Right cardiac atrium (tissue), 5 donors: ENCODE data around the gene SBSN. TPM values are rescaled to one million over a fixed set of nuclear protein-coding genes. Genes with fewer than 3 reads are reported as not detected.

Source experiments
- ATAC-seq, 2 donors: fragments of 200-7000 bp; cut with Tn5 transposase; one replicate each; pipeline versions ENCODE4 v1.8.0 to v1.9.1; 2020; ENCODE audit warnings: moderate library complexity in 2 of 2, mild to moderate bottlenecking in 1 of 2
- DNase-seq, 3 donors: peaks; one replicate each; pipeline ENCODE4 v3.0.0-alpha.2; 2020
- H3K27ac ChIP-seq: one replicate; pipeline ENCODE4 v1.5.1; 2013; ENCODE audit warnings: mild to moderate bottlenecking, low read length, control low read depth, moderate library complexity
- H3K27me3 ChIP-seq: one replicate; pipeline ENCODE4 v1.6.1; 2013; ENCODE audit not compliant: control insufficient read depth, insufficient read depth
- H3K4me1 ChIP-seq: one replicate; pipeline ENCODE4 v1.6.1; 2013; ENCODE audit warnings: low read length; ENCODE audit not compliant: control insufficient read depth, insufficient read depth
- H3K4me3 ChIP-seq: one replicate; pipeline ENCODE4 v1.5.1; 2013; ENCODE audit warnings: low read length, control low read depth
- H3K9me3 ChIP-seq: one replicate; pipeline ENCODE4 v1.6.1; 2013; ENCODE audit warnings: low read length; ENCODE audit not compliant: control insufficient read depth
- WGBS: extraction: QIAGEN DNeasy Blood & Tissue Kit; methylation state at CpG from one replicate; pipeline ENCODE4 v1.1.7; 2013; 5-methylcytosine and 5-hydroxymethylcytosine counted together
- intact Hi-C, 4 donors: fragments of 100-400 bp; cut with DNase I; formaldehyde crosslinking; loops; one replicate each; pipeline versions ENCODE4 v1.11.0 to v1.14.0; 2022 to 2023
- polyA plus RNA-seq: library from polyadenylated mRNA; stranded (reverse); fragments of 200-250 nt; gene quantifications from one replicate; pipeline ENCODE4 v1.2.3, GENCODE V29; 2013
- total RNA-seq, 4 donors: library from RNA; stranded (reverse); fragmentation: NEBNext Ultra II Directional; extraction: Animal tissue kit (Norgen Biotek cat#: 25700); gene quantifications; one replicate each; pipeline ENCODE4 v1.2.1, GENCODE V29; 2021
- donor health status: healthy with polysubstance abuse.
- donor health status: DM: no; HTN: yes; CAD: no.
- donor health status: DM: no; HTN: no; CAD: no.
- donor health status: DM: no; HTN: yes; CAD: no; lungs with severe emphysema.
- donor health status: DM: yes; HTN: yes; CAD: no.

The SBSN gene
- total and polyA plus RNA-seq, 5 donors, result not detected

DNA sequence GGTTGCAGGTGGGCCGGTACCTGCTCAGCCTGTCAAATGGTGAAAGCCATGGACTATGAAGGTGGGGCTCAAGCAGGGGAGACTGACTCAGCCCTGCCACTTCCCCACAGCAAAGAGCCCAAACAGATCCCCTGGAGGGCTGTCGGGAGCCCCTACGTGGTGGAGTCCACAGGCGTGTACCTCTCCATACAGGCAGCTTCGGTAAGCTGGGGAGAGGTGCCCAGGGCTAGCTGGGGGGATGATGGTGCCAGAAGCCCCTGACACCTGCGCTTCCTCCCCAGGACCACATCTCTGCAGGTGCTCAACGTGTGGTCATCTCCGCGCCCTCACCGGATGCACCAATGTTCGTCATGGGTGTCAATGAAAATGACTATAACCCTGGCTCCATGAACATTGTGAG lies 14.1 kb upstream of the SBSN start:
- intact Hi-C loops, result no loop called here
- ATAC-seq, result no peak

DNA sequence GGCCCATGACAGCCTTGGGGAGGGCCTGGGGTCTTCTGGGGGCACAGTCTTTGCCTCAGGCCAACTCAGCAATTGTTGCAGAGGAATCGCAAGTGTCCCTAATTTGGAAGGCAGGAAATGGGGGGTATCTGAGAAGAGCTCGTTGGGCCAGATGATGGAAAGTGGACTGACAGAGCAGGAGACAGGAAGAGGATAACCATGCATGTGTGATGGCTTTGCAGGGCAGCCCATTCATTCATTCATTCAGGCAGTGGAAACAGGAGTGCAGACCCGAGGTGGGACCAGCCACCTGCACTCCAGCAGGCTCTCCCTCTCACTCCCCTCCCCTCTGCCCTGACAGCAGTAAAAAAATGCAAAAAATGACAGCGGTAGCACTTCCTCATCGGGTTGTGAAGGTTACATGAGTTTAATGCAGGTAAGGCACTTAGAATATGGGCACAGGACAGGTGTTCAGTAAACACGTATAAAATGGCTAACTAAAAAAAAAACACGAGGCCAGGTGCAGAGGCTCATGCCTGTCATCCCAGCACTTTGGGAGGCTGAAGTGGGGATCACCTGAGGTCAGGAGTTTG lies 12.3 kb upstream of the SBSN start:
- intact Hi-C loops, result no loop called here
- no peak for DNase-seq
- H3K27ac ChIP-seq, result no peak overlapping the region
- no peaks in the 10 kb centered on the region for H3K9me3 ChIP-seq
- WGBS, result 75% methylated on average over 7 of the region's 7 CpGs
- H3K4me1 ChIP-seq, result no peaks in the 10 kb centered on the region
- no peaks in the 10 kb centered on the region for H3K27me3 ChIP-seq
- no peak for ATAC-seq
- no peak overlapping the region for H3K4me3 ChIP-seq

More for the DNA sequence above, 14.1 kb upstream of the SBSN start:
- Histone ChIP-seq H3K27ac (no peak overlapping the region), H3K4me3 (no peak overlapping the region), H3K27me3 (no peaks in the 10 kb centered on the region), H3K9me3 (no peaks in the 10 kb centered on the region), H3K4me1 (peaks cover 7% of the 10 kb centered on the region)
- WGBS, result 91% methylated on average over 11 of the region's 11 CpGs
- DNase-seq, result no peak

DNA sequence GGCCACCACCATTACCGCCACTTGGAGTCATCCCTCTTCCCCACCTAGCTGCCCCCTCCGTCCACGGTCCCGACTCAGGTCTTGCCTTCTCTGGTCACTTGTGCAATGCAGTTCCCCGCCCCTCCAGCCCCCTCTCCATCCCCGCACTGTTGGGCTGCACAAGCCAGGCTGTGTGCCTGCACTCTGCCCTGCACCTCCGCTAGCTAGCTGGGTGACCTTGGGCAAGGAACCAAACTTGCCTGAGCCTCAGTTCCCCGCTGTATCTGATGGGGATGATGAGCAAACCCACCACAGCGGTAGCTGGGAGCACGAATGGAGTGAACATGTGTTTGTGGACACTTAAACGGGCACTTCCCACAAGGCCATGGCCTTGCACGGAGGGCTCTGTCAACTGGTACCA lies 11.7 kb upstream of the SBSN start:
- H3K27me3 ChIP-seq, result no peaks in the 10 kb centered on the region
- DNase-seq (no peak), ATAC-seq (no peak)
- no peaks in the 10 kb centered on the region for H3K4me1 ChIP-seq
- H3K4me3 ChIP-seq, result no peak overlapping the region
- 90% methylated on average over 12 of the region's 12 CpGs for WGBS
- intact Hi-C loops, result no loop called here
- H3K27ac ChIP-seq, result no peak overlapping the region
- H3K9me3 ChIP-seq, result no peaks in the 10 kb centered on the region

DNA sequence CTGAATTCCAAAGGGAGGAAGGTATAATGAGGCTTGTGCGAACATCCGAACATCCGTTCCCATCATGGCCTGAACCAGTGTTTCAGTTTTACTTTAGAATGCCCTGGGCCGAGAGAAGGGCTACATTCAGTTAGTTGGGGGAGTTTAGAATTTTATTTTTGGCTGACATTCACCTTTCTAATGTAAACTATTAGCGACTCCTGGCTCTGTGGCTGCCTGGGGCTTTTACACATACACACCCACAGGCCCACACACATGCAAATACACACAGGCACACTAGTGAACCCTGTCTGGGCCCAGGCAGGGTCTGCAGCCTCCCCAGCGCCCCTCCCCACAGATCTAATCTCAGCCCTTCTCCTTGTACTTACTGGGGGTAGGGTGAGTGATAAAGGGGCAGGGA lies 11.2 kb upstream of the SBSN start:
- 83% methylated on average over 6 of the region's 6 CpGs for WGBS
- no peak for DNase-seq
- intact Hi-C loops, result no loop called here
- H3K4me1 ChIP-seq, result no peaks in the 10 kb centered on the region
- H3K9me3 ChIP-seq, result no peaks in the 10 kb centered on the region
- no peak for ATAC-seq
- no peak overlapping the region for H3K27ac ChIP-seq
- H3K27me3 ChIP-seq, result no peaks in the 10 kb centered on the region
- H3K4me3 ChIP-seq, result no peak overlapping the region

DNA sequence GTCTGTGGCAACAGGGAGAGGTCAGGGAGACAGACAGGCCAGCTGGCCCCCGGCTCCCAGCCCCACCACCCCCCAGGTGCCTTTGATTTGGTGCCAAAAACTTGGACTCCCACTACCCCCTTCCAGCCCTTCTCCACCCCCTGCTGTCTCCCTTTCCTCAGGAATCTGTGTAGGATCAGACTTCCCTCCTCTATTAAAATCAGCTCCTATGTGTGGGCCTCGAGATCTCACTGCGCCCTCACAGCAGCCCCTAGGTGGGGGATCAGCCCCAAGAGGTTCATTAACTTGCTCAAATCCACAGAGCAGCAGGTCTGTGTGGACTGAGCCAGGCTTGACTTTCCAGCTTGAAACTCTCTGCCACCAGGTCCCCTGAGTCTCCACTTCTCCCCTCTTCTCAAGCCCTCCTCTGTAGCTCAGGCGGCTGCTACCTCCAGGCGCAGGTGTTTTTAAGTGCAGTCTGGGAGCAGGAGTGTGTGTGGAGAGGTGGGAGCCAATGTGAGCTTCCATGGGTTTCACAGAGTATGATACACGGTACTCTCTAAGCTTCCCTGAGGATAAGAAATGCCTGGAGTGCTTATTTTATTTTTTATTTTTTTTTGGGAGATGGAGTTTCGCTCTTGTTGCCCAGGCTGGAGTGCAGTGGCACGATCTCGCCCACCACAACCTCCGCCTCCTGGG lies 6.8 kb upstream of the SBSN start:
- Histone ChIP-seq H3K27ac (no peak overlapping the region), H3K9me3 (no peaks in the 10 kb centered on the region), H3K27me3 (no peaks in the 10 kb centered on the region), H3K4me1 (no peaks in the 10 kb centered on the region), H3K4me3 (no peak overlapping the region)
- intact Hi-C loops, result no loop called here
- DNase-seq (no peak), ATAC-seq (no peak)
- WGBS, result 62% methylated on average over 10 of the region's 10 CpGs

DNA sequence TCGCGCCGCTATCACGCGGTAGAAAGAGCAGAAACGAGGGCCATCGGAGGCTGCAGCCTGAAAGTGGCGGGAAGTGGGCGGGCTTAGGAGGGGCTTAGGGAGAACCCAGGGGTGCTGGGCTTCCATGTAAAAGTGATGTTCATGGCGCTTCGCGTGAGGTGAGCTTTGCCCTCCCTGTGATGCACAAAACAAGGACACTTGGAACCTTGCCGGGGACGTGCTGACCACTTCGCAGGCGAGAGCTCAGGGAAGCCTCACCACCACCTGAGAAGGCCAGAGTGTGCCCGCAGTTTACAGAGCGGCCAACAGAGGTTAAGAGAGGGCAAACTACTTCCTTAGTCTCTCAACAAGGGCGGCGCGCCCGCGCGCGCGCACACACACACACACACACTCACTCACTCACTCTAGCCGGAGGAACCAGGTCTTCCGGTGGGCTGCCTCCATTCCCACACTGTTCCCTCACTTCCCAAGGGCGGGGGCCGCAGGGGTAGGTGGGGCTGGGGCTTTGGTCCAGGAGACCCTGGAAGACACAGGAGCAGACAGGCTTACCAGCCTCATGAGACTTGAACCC lies 5.8 kb upstream of the SBSN start:
- ATAC-seq (peak; percentile 35 to 53), DNase-seq (peak in 2 of 3 donors; percentile 68 to 78)
- H3K9me3 ChIP-seq, result no peaks in the 10 kb centered on the region
- intact Hi-C loops, result no loop called here
- H3K27me3 ChIP-seq, result no peaks in the 10 kb centered on the region
- 2% methylated on average over 30 of the region's 30 CpGs for WGBS
- no peaks in the 10 kb centered on the region for H3K4me1 ChIP-seq
- no peak overlapping the region for H3K4me3 ChIP-seq
- H3K27ac ChIP-seq, result no peak overlapping the region

DNA sequence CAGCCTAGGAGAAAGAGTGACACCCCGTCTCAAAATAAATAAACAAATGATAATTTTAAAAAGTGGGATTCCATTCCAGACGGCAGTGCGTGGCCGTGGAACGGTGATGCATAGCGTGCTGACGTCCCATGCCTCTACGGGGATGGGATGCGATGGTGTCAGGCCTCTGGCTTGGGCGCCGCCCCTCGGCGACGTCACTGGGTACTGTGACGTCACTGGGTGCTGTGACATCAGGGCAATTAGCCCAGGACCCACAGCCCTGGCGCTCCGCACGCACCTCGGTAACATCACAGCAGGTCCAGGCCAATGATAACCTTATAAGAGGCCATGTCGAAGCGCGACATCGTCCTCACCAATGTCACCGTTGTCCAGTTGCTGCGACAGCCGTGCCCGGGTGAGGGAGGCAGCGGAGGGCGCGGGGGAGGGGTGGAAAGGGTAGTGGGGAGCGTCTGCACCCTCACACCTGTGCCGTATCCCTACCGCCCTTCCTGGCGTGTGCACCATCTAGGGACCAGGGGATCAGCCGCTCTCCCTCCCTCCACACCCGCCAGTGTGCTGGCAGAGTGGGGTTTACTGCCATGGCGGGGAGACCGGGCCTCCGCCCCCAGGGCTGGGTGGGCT lies 5.2 kb upstream of the SBSN start, which contains the start of gene GAPDHS:
Gene GAPDHS, plus strand, starts transcription at position 256 of the 621 bp plus-strand sequence. Its CDS starts 72 bp downstream, at position 328.
- Histone ChIP-seq H3K27ac (no peak within 1 kb of the TSS), H3K9me3 (no peaks in the 10 kb centered on the region), H3K4me1 (no peaks in the 10 kb centered on the region), H3K27me3 (no peaks in the 10 kb centered on the region), H3K4me3 (no peak within 1 kb of the TSS)
- WGBS, result 29% methylated on average over 39 of the region's 39 CpGs
- DNase-seq (peak in 1 of 3 donors; percentile 21), ATAC-seq (no peak)
- intact Hi-C loops, result no loop called here

DNA sequence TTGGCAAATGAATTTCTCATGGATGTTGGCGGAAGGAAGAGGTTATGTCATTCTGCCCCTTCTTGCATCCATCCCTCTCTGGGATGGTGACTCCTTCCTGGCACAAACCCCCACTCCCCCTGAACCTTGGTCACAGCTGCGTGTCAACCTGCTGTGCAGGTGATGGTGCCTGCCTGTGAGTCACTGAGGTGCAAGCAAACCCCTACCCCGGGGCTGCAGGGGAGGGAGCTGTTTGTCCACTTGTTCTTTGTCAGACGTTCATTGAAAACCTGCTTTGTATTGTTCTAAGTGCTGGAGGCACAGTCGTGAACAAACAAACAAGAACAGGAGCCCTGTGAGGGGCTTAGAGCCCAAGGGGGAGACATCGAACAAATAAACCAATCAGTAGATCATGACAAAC lies 3.2 kb upstream of the SBSN start:
- Histone ChIP-seq H3K4me1 (no peaks in the 10 kb centered on the region), H3K4me3 (no peak overlapping the region), H3K27ac (no peak overlapping the region), H3K27me3 (no peaks in the 10 kb centered on the region), H3K9me3 (no peaks in the 10 kb centered on the region)
- DNase-seq (no peak), ATAC-seq (no peak)
- 56% methylated on average over 6 of the region's 6 CpGs for WGBS
- intact Hi-C loops, result no loop called here

DNA sequence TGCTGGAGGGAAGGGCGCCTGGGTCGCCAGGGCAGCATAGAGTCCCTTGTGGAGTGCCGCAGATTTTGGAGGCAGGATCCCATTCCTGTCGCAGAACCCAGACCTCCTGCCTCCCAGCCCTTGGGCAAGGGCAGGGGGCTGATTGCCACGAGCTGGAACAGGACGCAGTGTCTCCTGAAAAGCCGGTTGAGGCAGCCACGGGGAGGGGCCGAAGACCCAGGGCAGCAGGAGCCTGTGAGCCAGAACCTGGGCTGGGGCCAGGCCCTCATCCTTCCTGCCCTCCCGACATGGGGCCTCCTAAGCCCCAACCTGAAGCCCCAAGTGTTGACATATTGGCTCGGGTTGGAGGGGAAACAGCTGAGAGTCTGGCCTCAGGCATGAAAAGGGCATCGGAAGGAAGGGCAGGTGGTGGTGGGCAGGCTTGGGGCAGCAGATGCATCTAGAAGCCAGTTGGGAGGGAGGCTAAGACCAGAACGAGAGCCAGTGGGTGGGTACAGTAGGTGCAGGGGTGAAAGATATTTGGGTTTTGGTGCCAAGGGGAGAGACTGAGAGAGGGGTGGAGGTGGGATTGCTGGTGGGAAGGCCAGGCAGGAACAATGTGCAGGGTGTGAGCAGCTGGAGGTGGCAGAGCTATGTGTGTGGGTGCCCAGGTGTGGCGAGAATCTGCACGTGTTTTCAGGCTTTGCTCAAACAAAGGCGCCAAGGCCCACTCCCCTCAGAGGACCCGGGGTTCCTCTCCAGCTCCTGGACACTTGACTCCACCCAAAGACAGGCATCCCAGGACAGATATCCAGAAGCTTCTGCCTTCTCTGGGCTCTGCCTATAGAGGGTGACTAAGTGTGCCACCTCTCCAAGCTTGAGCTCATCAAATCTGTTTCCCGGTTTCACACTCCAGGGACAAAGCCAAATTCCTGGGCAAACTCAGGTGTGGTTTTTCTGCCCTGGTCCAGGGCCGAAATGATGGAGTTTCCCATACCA lies 1.4 kb upstream of the SBSN start:
- ATAC-seq (no peak), DNase-seq (peak in 1 of 3 donors; percentile 36)
- WGBS, result 56% methylated on average over 19 of the region's 19 CpGs
- no peak overlapping the region for H3K27ac ChIP-seq
- intact Hi-C loops, result no loop called here
- H3K9me3 ChIP-seq, result no peaks in the 10 kb centered on the region
- H3K4me1 ChIP-seq, result no peaks in the 10 kb centered on the region
- H3K4me3 ChIP-seq, result no peak overlapping the region
- H3K27me3 ChIP-seq, result no peaks in the 10 kb centered on the region

DNA sequence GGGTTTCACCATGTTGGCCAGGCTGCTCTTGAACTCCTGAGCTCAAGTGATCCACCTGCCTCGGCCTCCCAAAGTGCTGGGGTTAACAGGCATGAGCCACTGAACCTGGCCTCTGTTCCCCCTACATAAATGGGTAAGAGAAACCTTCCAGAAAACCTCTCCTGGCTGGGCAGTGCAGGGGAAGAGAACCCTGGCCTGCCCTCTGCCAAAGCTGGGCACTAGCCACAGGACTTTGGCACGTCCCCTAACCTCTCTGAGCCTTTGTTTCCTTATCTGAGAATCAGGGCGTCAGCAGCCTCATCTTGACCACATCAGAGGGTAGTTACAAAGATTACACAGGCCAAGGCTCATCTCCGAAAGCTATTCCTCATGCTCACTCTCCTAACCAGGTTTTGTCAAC lies 2.2 kb downstream of the SBSN start:
- no peaks in the 10 kb centered on the region for H3K4me1 ChIP-seq
- 69% methylated on average over 4 of the region's 4 CpGs for WGBS
- H3K27me3 ChIP-seq, result no peaks in the 10 kb centered on the region
- DNase-seq, result no peak
- no peaks in the 10 kb centered on the region for H3K9me3 ChIP-seq
- H3K27ac ChIP-seq, result no peak overlapping the region
- intact Hi-C loops, result no loop called here
- H3K4me3 ChIP-seq, result no peak overlapping the region
- no peak for ATAC-seq
